ENCODE measurements around the gene GABRR2. TPM values are rescaled to one million over a fixed set of nuclear protein-coding genes. Genes with fewer than 3 reads are reported as not detected.

The GABRR2 gene
- total RNA-seq, 1 donor from 2014 or later: 0.61 TPM

DNA sequence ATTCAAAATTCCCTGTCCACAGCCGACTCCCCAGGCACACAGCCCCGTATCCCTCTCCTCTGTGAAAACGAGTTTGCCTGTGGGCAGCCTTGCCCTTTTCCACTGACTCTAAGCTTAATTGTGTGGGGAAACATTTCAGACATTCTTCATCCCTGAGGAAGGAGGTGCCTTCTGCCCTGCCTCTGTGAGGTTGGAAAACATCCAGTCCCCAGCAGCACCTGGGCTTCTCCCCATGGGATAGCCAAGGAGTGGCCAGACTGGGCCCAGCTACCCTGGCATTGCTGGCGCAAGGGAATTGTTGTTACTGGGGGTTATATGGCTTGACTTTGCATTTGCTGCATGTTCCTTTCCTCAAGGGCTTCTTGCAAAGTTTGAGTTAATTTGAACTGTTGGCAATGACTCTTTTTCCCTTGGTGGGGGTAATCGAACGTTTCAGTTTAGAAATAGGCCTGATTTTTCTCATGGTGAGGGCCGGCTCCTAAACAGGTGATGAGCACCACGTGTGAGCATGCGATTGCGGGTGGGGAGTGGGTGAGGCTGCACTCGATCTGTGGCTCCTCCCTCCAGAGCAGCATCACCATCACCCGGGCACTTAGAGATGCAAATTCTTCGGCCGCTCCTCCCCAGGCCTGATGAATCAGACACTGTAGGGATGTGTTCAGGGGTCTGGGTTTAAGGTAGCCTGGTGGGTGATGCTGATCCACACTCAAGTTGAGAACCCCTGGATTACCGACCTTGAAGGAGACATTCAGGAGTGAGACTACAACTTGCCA lies 29.9 kb downstream of the GABRR2 start:
- Histone ChIP-seq H3K27me3 (ENCODE audit: insufficient read depth, low read length) (peaks cover 16% of the 10 kb centered on the region), H3K27ac (ENCODE audit: low read depth, low read length) (no peak overlapping the region), H2AFZ (ENCODE audit: low read depth, low read length) (no peak overlapping the region), H3K36me3 (ENCODE audit: insufficient read depth, low read length) (no peaks in the 10 kb centered on the region), H3K9me3 (ENCODE audit: insufficient read depth, low read depth, low read length) (no peaks in the 10 kb centered on the region), H3K4me1 (ENCODE audit: insufficient read depth, low read length) (no peaks in the 10 kb centered on the region), H3K4me2 (ENCODE audit: low read length) (no peak overlapping the region), H3K4me3 (ENCODE audit: insufficient read depth, low read depth, low read length) (no peak overlapping the region), H3K9ac (ENCODE audit: low read length) (no peak overlapping the region), H3K79me2 (ENCODE audit: insufficient read depth, low read length) (no peaks in the 10 kb centered on the region), H4K20me1 (ENCODE audit: insufficient read depth, low read length) (no peaks in the 10 kb centered on the region)
- no peak for DNase-seq (ENCODE audit: low read depth)
- Mint-ChIP-seq H3K4me3 (ENCODE audit: unreplicated experiment) (no peak overlapping the region), H3K36me3 (ENCODE audit: low read depth, unreplicated experiment) (peaks cover 2% of the 10 kb centered on the region), H3K27me3 (ENCODE audit: low read depth, unreplicated experiment) (peaks cover 43% of the 10 kb centered on the region), H3K27ac (ENCODE audit: unreplicated experiment) (no peak overlapping the region), H3K9me3 (ENCODE audit: unreplicated experiment) (peaks cover 10% of the 10 kb centered on the region), H3K4me1 (ENCODE audit: low read depth, unreplicated experiment) (no peaks in the 10 kb centered on the region)
- no peak for FAIRE-seq
- TF ChIP-seq, protein P1, sequence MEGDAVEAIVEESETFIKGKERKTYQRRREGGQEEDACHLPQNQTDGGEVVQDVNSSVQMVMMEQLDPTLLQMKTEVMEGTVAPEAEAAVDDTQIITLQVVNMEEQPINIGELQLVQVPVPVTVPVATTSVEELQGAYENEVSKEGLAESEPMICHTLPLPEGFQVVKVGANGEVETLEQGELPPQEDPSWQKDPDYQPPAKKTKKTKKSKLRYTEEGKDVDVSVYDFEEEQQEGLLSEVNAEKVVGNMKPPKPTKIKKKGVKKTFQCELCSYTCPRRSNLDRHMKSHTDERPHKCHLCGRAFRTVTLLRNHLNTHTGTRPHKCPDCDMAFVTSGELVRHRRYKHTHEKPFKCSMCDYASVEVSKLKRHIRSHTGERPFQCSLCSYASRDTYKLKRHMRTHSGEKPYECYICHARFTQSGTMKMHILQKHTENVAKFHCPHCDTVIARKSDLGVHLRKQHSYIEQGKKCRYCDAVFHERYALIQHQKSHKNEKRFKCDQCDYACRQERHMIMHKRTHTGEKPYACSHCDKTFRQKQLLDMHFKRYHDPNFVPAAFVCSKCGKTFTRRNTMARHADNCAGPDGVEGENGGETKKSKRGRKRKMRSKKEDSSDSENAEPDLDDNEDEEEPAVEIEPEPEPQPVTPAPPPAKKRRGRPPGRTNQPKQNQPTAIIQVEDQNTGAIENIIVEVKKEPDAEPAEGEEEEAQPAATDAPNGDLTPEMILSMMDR (IDR thresholded peaks at IDR 0.05; ENCODE audit: insufficient read depth, low read depth, low read length): no peak

DNA sequence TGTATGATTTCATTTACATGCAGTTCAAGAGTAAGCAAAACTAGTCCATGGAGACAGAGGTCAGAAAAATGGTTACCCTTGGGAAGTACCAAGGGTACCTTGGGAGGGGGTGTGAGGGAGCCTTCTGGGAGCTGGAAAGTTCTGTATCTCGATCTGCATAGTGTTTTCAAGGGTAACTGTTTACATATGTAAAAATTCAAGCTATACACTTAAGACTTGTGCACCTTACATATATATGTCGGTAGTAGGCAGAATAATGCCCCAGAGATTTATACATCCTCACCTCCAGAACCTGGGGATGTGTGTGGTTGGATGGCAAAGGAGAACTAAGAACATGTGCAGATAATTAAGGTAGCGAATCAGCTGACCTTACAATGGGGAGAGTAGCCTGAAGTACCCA lies 31.0 kb downstream of the GABRR2 start:
- H2AFZ ChIP-seq (ENCODE audit: low read depth, low read length): no peak overlapping the region
- no peak for DNase-seq (ENCODE audit: low read depth)
- H3K36me3 Mint-ChIP-seq (ENCODE audit: low read depth, unreplicated experiment): no peaks in the 10 kb centered on the region
- peaks cover 10% of the 10 kb centered on the region for H3K27me3 ChIP-seq (ENCODE audit: insufficient read depth, low read length)
- no peaks in the 10 kb centered on the region for H3K79me2 ChIP-seq (ENCODE audit: insufficient read depth, low read length)
- no peaks in the 10 kb centered on the region for H3K4me1 Mint-ChIP-seq (ENCODE audit: low read depth, unreplicated experiment)
- no peak for TF ChIP-seq EZH2 (IDR thresholded peaks at IDR 0.05; ENCODE audit: insufficient read depth, low read length)
- TF ChIP-seq, protein P1 (IDR thresholded peaks at IDR 0.05; ENCODE audit: insufficient read depth, low read depth, low read length): no peak
- H3K27ac ChIP-seq (ENCODE audit: low read depth, low read length): no peak overlapping the region
- H3K4me3 Mint-ChIP-seq (ENCODE audit: unreplicated experiment): no peak overlapping the region
- H3K9me3 ChIP-seq (ENCODE audit: insufficient read depth, low read depth, low read length): no peaks in the 10 kb centered on the region
- H3K27me3 Mint-ChIP-seq (ENCODE audit: low read depth, unreplicated experiment): peaks cover 33% of the 10 kb centered on the region
- no peak for FAIRE-seq
- H3K9ac ChIP-seq (ENCODE audit: low read length): no peak overlapping the region
- H4K20me1 ChIP-seq (ENCODE audit: insufficient read depth, low read length): no peaks in the 10 kb centered on the region
- no peaks in the 10 kb centered on the region for H3K4me1 ChIP-seq (ENCODE audit: insufficient read depth, low read length)
- H3K27ac Mint-ChIP-seq (ENCODE audit: unreplicated experiment): no peak overlapping the region
- no peak overlapping the region for H3K4me3 ChIP-seq (ENCODE audit: insufficient read depth, low read depth, low read length)
- H3K4me2 ChIP-seq (ENCODE audit: low read length): no peak overlapping the region
- H3K9me3 Mint-ChIP-seq (ENCODE audit: unreplicated experiment): peaks cover 2% of the 10 kb centered on the region
- H3K36me3 ChIP-seq (ENCODE audit: insufficient read depth, low read length): no peaks in the 10 kb centered on the region

DNA sequence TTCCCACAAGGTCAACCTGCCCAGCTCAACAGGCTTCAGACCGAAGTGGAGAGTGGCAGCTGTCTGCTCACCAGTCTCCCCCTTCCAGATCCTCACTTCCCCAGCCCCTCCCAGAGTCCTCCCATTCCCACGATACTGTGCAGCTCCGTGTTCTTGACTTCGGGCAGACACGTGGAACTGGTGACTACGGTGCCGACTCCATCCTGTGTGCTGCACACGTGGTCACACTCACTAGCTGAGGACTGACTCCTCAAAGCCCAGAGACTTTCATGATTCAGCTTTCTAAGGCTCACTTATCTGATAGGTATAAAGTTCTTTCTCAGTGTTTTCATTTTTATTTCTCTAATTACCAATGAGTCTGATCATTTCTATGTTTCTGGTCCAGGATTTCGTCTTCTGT lies 32.4 kb downstream of the GABRR2 start:
- no peaks in the 10 kb centered on the region for H3K79me2 ChIP-seq (ENCODE audit: insufficient read depth, low read length)
- H3K4me1 Mint-ChIP-seq (ENCODE audit: low read depth, unreplicated experiment): no peaks in the 10 kb centered on the region
- no peak overlapping the region for H3K4me3 ChIP-seq (ENCODE audit: insufficient read depth, low read depth, low read length)

More for the DNA sequence above, 32.4 kb downstream of the GABRR2 start:
- Histone ChIP-seq H3K9me3 (ENCODE audit: insufficient read depth, low read depth, low read length) (no peaks in the 10 kb centered on the region), H3K27ac (ENCODE audit: low read depth, low read length) (no peak overlapping the region), H2AFZ (ENCODE audit: low read depth, low read length) (no peak overlapping the region), H3K4me1 (ENCODE audit: insufficient read depth, low read length) (no peaks in the 10 kb centered on the region), H3K36me3 (ENCODE audit: insufficient read depth, low read length) (no peaks in the 10 kb centered on the region), H3K9ac (ENCODE audit: low read length) (no peak overlapping the region), H3K4me2 (ENCODE audit: low read length) (no peak overlapping the region), H3K27me3 (ENCODE audit: insufficient read depth, low read length) (peaks cover 7% of the 10 kb centered on the region), H4K20me1 (ENCODE audit: insufficient read depth, low read length) (no peaks in the 10 kb centered on the region)
- no peak for TF ChIP-seq EZH2 (IDR thresholded peaks at IDR 0.05; ENCODE audit: insufficient read depth, low read length)
- TF ChIP-seq, protein P1 (IDR thresholded peaks at IDR 0.05; ENCODE audit: insufficient read depth, low read depth, low read length): no peak
- FAIRE-seq: no peak
- Mint-ChIP-seq H3K4me3 (ENCODE audit: unreplicated experiment) (no peak overlapping the region), H3K27me3 (ENCODE audit: low read depth, unreplicated experiment) (peaks cover 25% of the 10 kb centered on the region), H3K36me3 (ENCODE audit: low read depth, unreplicated experiment) (no peaks in the 10 kb centered on the region), H3K9me3 (ENCODE audit: unreplicated experiment) (peaks cover 2% of the 10 kb centered on the region), H3K27ac (ENCODE audit: unreplicated experiment) (no peak overlapping the region)
- DNase-seq (ENCODE audit: low read depth): no peak
